Neuronal stem cell (in vitro differentiated cells): ENCODE measurements around the gene SERTAD2.

Source experiments
- DNase-seq: peaks from one replicate; pipeline ENCODE4 v3.0.0-alpha.2; 2013; ENCODE audit warnings: low spot score
- H2AFZ ChIP-seq: one replicate; pipeline ENCODE4 v1.6.1; 2013; ENCODE audit warnings: mild to moderate bottlenecking, low read length, inconsistent platforms
- H2AK5ac ChIP-seq: 2 replicates; pipeline ENCODE4 v1.6.1; 2013; ENCODE audit warnings: low read depth, mild to moderate bottlenecking, inconsistent platforms, low read length, moderate library complexity, mixed read lengths
- H2BK120ac ChIP-seq: 2 replicates; pipeline ENCODE4 v1.6.1; 2013; ENCODE audit warnings: low read depth, mild to moderate bottlenecking, inconsistent platforms, low read length, moderate library complexity, mixed read lengths
- H2BK12ac ChIP-seq: one replicate; pipeline ENCODE4 v1.6.1; 2013; ENCODE audit warnings: low read length, inconsistent platforms
- H2BK15ac ChIP-seq: 2 replicates; pipeline ENCODE4 v1.6.1; 2013; ENCODE audit warnings: mild to moderate bottlenecking, low read length, inconsistent platforms, mixed read lengths
- H2BK5ac ChIP-seq: one replicate; pipeline ENCODE4 v1.6.1; 2013; ENCODE audit warnings: inconsistent platforms, mild to moderate bottlenecking, low read length, moderate library complexity
- H3K14ac ChIP-seq: one replicate; pipeline ENCODE4 v1.6.1; 2013; ENCODE audit warnings: low read length, inconsistent platforms
- H3K18ac ChIP-seq: 2 replicates; pipeline ENCODE4 v1.6.1; 2013; ENCODE audit warnings: low read length, inconsistent platforms
- H3K23ac ChIP-seq: 2 replicates; pipeline ENCODE4 v1.6.1; 2013; ENCODE audit warnings: low read depth, mild to moderate bottlenecking, mixed read lengths, low read length, inconsistent platforms; ENCODE audit not compliant: poor library complexity
- H3K27ac ChIP-seq: replicated peaks from 3 replicates; pipeline ENCODE4 v1.5.1; 2013; ENCODE audit warnings: low read length, inconsistent platforms
- H3K27me3 ChIP-seq, 3 experiments: 2 replicates each; pipeline ENCODE4 v1.6.1; 2013; ENCODE audit warnings: low read length in 3 of 3, mild to moderate bottlenecking in 2 of 3, inconsistent platforms in 1 of 3, low read depth in 1 of 3, mixed read lengths in 1 of 3, moderate library complexity in 1 of 3; ENCODE audit not compliant: control insufficient read depth in 3 of 3, insufficient read depth in 3 of 3
- H3K36me3 ChIP-seq, 2 donors: replicated peaks in 1 of 2; 2 replicates each; pipeline ENCODE4 v1.6.1; 2013; ENCODE audit warnings: low read length in 2 of 2; ENCODE audit not compliant: control insufficient read depth in 2 of 2, insufficient read depth in 2 of 2
- H3K4ac ChIP-seq: 2 replicates; pipeline ENCODE4 v1.6.1; 2013; ENCODE audit warnings: inconsistent platforms, mild to moderate bottlenecking, low read length, moderate library complexity
- H3K4me1 ChIP-seq, 2 donors: 1 replicate in 1 of 2; 2 replicates in 1 of 2; pipeline ENCODE4 v1.6.1; 2013; ENCODE audit warnings: low read length in 2 of 2, low read depth in 1 of 2; ENCODE audit not compliant: control insufficient read depth in 2 of 2, insufficient read depth in 1 of 2
- H3K4me2 ChIP-seq: one replicate; pipeline ENCODE4 v1.6.1; 2013; ENCODE audit warnings: mild to moderate bottlenecking, low read length, inconsistent platforms; ENCODE audit not compliant: insufficient read depth, poor library complexity, severe bottlenecking
- H3K4me3 ChIP-seq, 2 donors: 2 replicates each; pipeline ENCODE4 v1.5.1; 2013; ENCODE audit warnings: low read length in 2 of 2, mild to moderate bottlenecking in 2 of 2, inconsistent platforms in 1 of 2, moderate library complexity in 1 of 2
- H3K79me1 ChIP-seq: one replicate; pipeline ENCODE4 v1.6.1; 2013; ENCODE audit warnings: low read depth, mild to moderate bottlenecking, inconsistent platforms, low read length, moderate library complexity
- H3K9ac ChIP-seq: one replicate; pipeline ENCODE4 v1.6.1; 2013; ENCODE audit warnings: mild to moderate bottlenecking, low read depth, low read length, inconsistent platforms; ENCODE audit not compliant: poor library complexity
- H3K9me3 ChIP-seq, 2 donors: replicated peaks in 1 of 2; 2 replicates each; pipeline versions ENCODE3 to v1.6.1; 2013; ENCODE audit warnings: low read length in 2 of 2, mild to moderate bottlenecking in 2 of 2, inconsistent platforms in 1 of 2, low read depth in 1 of 2, mixed read lengths in 1 of 2, moderate library complexity in 1 of 2; ENCODE audit not compliant: control insufficient read depth in 2 of 2, insufficient read depth in 1 of 2
- H4K8ac ChIP-seq: one replicate; pipeline ENCODE4 v1.6.1; 2013; ENCODE audit warnings: low read depth, mild to moderate bottlenecking, inconsistent platforms, low read length, moderate library complexity
- H4K91ac ChIP-seq: one replicate; pipeline ENCODE4 v1.6.1; 2013; ENCODE audit warnings: low read length, low read depth, mild to moderate bottlenecking, inconsistent platforms; ENCODE audit not compliant: poor library complexity
- WGBS, 2 donors: extraction: QIAGEN DNeasy Blood & Tissue Kit; methylation state at CpG; one replicate each; pipeline ENCODE4 v1.1.7; 2013; ENCODE audit warnings: missing lambda C conversion rate in 2 of 2, mixed read lengths in 1 of 2; ENCODE audit not compliant: insufficient read length in 2 of 2, insufficient replicate concordance in 1 of 2; ENCODE audit errors: extremely low coverage in 2 of 2; 5-methylcytosine and 5-hydroxymethylcytosine counted together

The SERTAD2 gene

DNA sequence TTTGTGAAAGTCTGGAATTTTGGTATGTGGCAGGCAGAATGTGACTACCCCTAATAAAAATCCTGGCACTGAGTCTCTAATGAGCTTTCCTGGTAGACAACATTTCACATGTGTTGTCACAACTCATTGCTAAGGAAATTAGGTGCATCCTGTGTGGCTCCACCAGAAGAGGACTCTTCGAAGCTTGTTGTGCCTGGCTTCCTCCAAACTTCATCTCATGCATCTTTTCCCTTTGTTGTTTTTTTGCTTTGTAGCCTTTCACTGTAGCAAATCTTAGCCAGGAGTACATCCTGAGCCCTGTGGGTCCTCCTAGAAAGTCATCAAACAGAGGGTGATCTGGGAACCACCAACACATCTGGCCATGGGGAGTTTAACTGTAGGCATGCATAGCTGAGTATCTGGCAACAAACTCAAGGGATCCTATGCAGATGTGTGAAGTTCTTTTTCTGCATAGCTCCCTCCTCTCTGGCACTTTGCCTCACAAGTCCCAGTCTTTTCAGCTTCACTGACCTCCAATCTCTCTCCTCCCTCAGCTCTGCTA lies 42.1 kb upstream of the SERTAD2 start:
- H2BK15ac ChIP-seq = no peak overlapping the region
- no peak overlapping the region for H3K27ac ChIP-seq
- no peak overlapping the region for H4K91ac ChIP-seq
- no peak overlapping the region for H3K23ac ChIP-seq
- H3K27me3 ChIP-seq = no peaks in the 10 kb centered on the region
- no peak overlapping the region for H3K4me3 ChIP-seq
- H2AK5ac ChIP-seq = no peak overlapping the region
- no peak overlapping the region for H2BK120ac ChIP-seq
- no peak overlapping the region for H3K4me2 ChIP-seq
- H3K14ac ChIP-seq = no peak overlapping the region
- H3K79me1 ChIP-seq = no peaks in the 10 kb centered on the region
- peaks cover 0 to 7% of the 10 kb centered on the region in 2 donors for H3K4me1 ChIP-seq
- no peak overlapping the region for H2AFZ ChIP-seq
- H3K9me3 ChIP-seq = no peaks in the 10 kb centered on the region
- no peak overlapping the region for H3K4ac ChIP-seq
- DNase-seq = no peak
- no peak overlapping the region for H3K18ac ChIP-seq
- H3K36me3 ChIP-seq = no peaks in the 10 kb centered on the region
- no peak overlapping the region for H2BK12ac ChIP-seq
- no peak overlapping the region for H3K9ac ChIP-seq
- no peak overlapping the region for H2BK5ac ChIP-seq
- no peak overlapping the region for H4K8ac ChIP-seq
- WGBS, 2 donors = no CpG with 5 or more reads among the region's 1 CpG

DNA sequence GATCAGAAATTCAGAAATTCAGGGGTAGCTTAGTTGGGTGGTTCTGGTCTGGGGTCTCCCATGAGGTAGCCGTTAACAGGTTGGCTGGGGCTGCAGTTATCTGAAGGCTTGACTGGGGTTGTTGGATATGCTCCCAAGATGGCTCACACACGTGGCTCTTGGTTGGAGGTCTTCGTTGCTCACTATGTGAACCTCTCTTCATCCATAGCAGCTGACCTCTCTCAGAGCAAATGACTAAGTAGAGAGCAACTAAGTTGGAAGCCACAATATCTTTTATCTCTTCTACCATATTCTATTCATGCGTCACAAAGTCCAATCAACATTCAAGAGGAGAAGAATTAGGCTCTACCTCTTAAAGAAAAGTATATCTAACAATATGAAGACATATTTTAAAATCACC lies 38.7 kb upstream of the SERTAD2 start:
- WGBS, 2 donors = no CpG with 5 or more reads among the region's 4 CpGs
- no peak overlapping the region for H4K8ac ChIP-seq
- H2BK15ac ChIP-seq = no peak overlapping the region
- no peaks in the 10 kb centered on the region for H3K27me3 ChIP-seq
- no peak overlapping the region for H2BK120ac ChIP-seq
- H3K9me3 ChIP-seq = peaks cover 0 to 2% of the 10 kb centered on the region in 2 donors
- no peak overlapping the region for H3K4me3 ChIP-seq
- H4K91ac ChIP-seq = no peak overlapping the region
- H3K27ac ChIP-seq = no peak overlapping the region
- no peak overlapping the region for H2AK5ac ChIP-seq
- no peak overlapping the region for H3K9ac ChIP-seq
- H2BK12ac ChIP-seq = no peak overlapping the region
- H3K14ac ChIP-seq = no peak overlapping the region
- H3K79me1 ChIP-seq = no peaks in the 10 kb centered on the region
- no peaks in the 10 kb centered on the region for H3K36me3 ChIP-seq
- DNase-seq = no peak
- no peak overlapping the region for H2BK5ac ChIP-seq
- no peak overlapping the region for H3K4ac ChIP-seq
- no peak overlapping the region for H3K18ac ChIP-seq
- no peak overlapping the region for H2AFZ ChIP-seq
- H3K4me1 ChIP-seq = peaks cover 0 to 7% of the 10 kb centered on the region in 2 donors
- no peak overlapping the region for H3K4me2 ChIP-seq
- H3K23ac ChIP-seq = no peak overlapping the region

DNA sequence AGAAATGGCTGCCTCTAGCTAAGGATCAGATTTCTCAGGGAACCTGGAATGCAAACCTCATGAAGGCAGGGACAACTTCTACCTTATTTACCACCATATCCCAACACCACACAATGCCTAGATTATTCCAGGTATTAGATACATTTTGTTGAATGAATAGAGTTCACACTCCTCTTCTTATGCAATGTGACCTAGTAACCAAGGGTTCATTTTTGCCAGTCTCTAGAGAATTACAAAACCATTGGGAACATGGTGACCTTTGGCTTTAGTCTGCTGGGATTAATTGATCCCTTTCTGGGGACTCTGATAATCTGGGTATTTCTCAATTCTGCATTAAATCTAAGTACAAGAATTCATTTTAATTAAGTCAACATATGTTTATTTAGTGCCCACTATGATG lies 35.2 kb upstream of the SERTAD2 start:
- peaks cover 0 to 2% of the 10 kb centered on the region in 2 donors for H3K9me3 ChIP-seq
- H4K91ac ChIP-seq = no peak overlapping the region
- H3K9ac ChIP-seq = no peak overlapping the region
- no peak for DNase-seq
- no peak overlapping the region for H2BK15ac ChIP-seq
- no peak overlapping the region for H3K4me2 ChIP-seq
- no peak overlapping the region for H2BK12ac ChIP-seq
- H2AFZ ChIP-seq = no peak overlapping the region
- H3K79me1 ChIP-seq = no peaks in the 10 kb centered on the region
- H3K14ac ChIP-seq = no peak overlapping the region
- H3K27ac ChIP-seq = no peak overlapping the region
- H3K4ac ChIP-seq = no peak overlapping the region
- H3K4me1 ChIP-seq = peaks cover 6 to 7% of the 10 kb centered on the region in 2 donors
- no peak overlapping the region for H3K18ac ChIP-seq
- H2BK5ac ChIP-seq = no peak overlapping the region
- H4K8ac ChIP-seq = no peak overlapping the region
- no peak overlapping the region for H2BK120ac ChIP-seq
- H3K4me3 ChIP-seq = no peak overlapping the region
- no peaks in the 10 kb centered on the region for H3K36me3 ChIP-seq
- H3K23ac ChIP-seq = no peak overlapping the region
- no peak overlapping the region for H2AK5ac ChIP-seq
- H3K27me3 ChIP-seq = no peaks in the 10 kb centered on the region

DNA sequence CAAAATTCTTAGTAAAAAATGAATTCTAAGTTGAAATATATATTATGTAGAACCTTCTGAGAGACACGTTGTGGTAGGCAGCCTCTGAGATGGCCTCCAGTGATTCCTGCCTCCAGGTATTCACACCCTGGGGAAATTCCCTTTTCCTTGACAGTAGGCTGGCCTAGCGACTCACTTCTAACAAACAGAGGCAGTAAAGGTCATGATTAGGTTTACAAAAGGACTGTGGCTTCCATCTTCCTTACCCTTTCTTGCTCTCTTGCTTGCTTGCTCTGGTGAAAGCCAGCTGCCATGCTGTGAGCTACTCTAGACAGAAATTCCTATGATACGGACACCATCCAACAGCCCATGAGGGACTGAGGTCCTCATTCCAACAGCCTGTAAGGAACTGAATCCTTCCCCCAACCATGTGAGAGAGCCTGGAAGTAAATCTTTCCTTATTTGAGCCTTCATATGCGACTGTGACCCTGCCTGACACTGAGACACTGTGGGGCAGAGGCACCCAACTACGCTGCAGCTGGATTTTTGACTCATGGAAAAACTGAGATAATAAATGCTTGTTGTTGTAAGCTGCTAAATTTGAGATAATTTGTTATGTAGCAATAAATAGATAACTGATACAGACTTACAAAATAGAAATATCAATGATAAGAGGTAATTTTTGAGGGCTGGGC lies 32.7 kb upstream of the SERTAD2 start:
- no peak overlapping the region for H3K4me2 ChIP-seq
- H3K9ac ChIP-seq = no peak overlapping the region
- no peak overlapping the region for H3K14ac ChIP-seq
- H4K91ac ChIP-seq = no peak overlapping the region
- H3K36me3 ChIP-seq = no peaks in the 10 kb centered on the region
- no peak overlapping the region for H2AK5ac ChIP-seq
- no CpG with 5 or more reads among the region's 5 CpGs for WGBS, 2 donors
- no peak overlapping the region for H2BK5ac ChIP-seq
- H3K23ac ChIP-seq = no peak overlapping the region
- H2BK15ac ChIP-seq = no peak overlapping the region
- H2BK12ac ChIP-seq = no peak overlapping the region
- no peak overlapping the region for H3K4ac ChIP-seq
- DNase-seq = no peak
- H3K79me1 ChIP-seq = no peaks in the 10 kb centered on the region
- H3K27me3 ChIP-seq = no peaks in the 10 kb centered on the region
- H3K4me1 ChIP-seq = peaks cover 6 to 7% of the 10 kb centered on the region in 2 donors
- H2BK120ac ChIP-seq = no peak overlapping the region
- H3K9me3 ChIP-seq = peaks cover 0 to 2% of the 10 kb centered on the region in 2 donors
- no peak overlapping the region for H3K4me3 ChIP-seq
- H3K27ac ChIP-seq = no peak overlapping the region
- peak overlapping the region; percentile 35 for H3K18ac ChIP-seq
- H4K8ac ChIP-seq = no peak overlapping the region
- H2AFZ ChIP-seq = peak overlapping the region; percentile 76
